SK-N-SH treated with all-trans-retinoic acid at 6 μM for 48 hours (cell line): ENCODE measurements around the gene TNFRSF9.
"Not testable (repeated sequence)": the region's sequence is repeated elsewhere in the genome, so short reads cannot be mapped to it uniquely, and the experiment has no call there.

ENCODE experiments used
- ATAC-seq: fragments of 200-7000 bp; cut with Tn5 transposase; 3 replicates; pipeline ENCODE4 v1.9.1; 2020; ENCODE audit warnings: mild to moderate bottlenecking, moderate library complexity
- ARNTL ChIP-seq: fragments of 450-650 bp; formaldehyde crosslinking; IDR thresholded peaks from 2 replicates; pipeline ENCODE4 v1.5.0; 2020; ENCODE audit warnings: low read depth, mild to moderate bottlenecking, moderate library complexity, borderline replicate concordance
- BACH2 ChIP-seq: fragments of 250-450 bp; sonication (Bioruptor Pico); IDR thresholded peaks from 2 replicates; pipeline ENCODE4 v1.9.0; 2021; ENCODE audit warnings: mild to moderate bottlenecking, borderline replicate concordance
- CSDC2 ChIP-seq: fragments of 250-450 bp; sonication (Bioruptor Pico); IDR thresholded peaks from 2 replicates; pipeline ENCODE4 v1.5.0; 2020; ENCODE audit warnings: mild to moderate bottlenecking, moderate library complexity
- ESRRG ChIP-seq: fragments of 250-450 bp; sonication (Bioruptor Pico); IDR thresholded peaks from 2 replicates; pipeline ENCODE4 v1.6.1; 2021; ENCODE audit warnings: mild to moderate bottlenecking
- ISL1 ChIP-seq: fragments of 250-450 bp; sonication (Bioruptor Pico); IDR thresholded peaks from 2 replicates; pipeline ENCODE4 v2.1.2; 2022; ENCODE audit warnings: mild to moderate bottlenecking, moderate library complexity
- OSR1 ChIP-seq: fragments of 250-450 bp; sonication (Bioruptor Pico); IDR thresholded peaks from 2 replicates; pipeline ENCODE4 v1.8.0; 2022; ENCODE audit warnings: moderate library complexity, mild to moderate bottlenecking, inconsistent platforms
- RARB ChIP-seq: fragments of 250-450 bp; sonication (Bioruptor Pico); IDR thresholded peaks from 2 replicates; pipeline ENCODE4 v1.8.0; 2021; ENCODE audit warnings: mild to moderate bottlenecking, moderate library complexity
- SNAI2 ChIP-seq: fragments of 250-450 bp; sonication (Bioruptor Pico); IDR thresholded peaks from 2 replicates; pipeline ENCODE4 v1.5.0; 2020; ENCODE audit warnings: mild to moderate bottlenecking, moderate library complexity
- TCF4 ChIP-seq: fragments of 250-450 bp; sonication (Bioruptor Pico); IDR thresholded peaks from 2 replicates; pipeline ENCODE4 v1.8.0; 2021; ENCODE audit warnings: mild to moderate bottlenecking, moderate library complexity, borderline replicate concordance
- TOX ChIP-seq: fragments of 250-450 bp; sonication (Bioruptor Pico); IDR thresholded peaks from 2 replicates; pipeline ENCODE4 v1.8.0; 2021; ENCODE audit warnings: mild to moderate bottlenecking, moderate library complexity, borderline replicate concordance
- ZC3H10 ChIP-seq: fragments of 250-450 bp; sonication (Bioruptor Pico); IDR thresholded peaks from 2 replicates; pipeline ENCODE4 v1.5.1; 2021; ENCODE audit warnings: mild to moderate bottlenecking, moderate library complexity
- ZFP3 ChIP-seq: fragments of 250-450 bp; sonication (Bioruptor Pico); IDR thresholded peaks from 2 replicates; pipeline ENCODE4 v1.5.0; 2020; ENCODE audit warnings: mild to moderate bottlenecking, moderate library complexity
- ZFP30 ChIP-seq: fragments of 450-650 bp; formaldehyde crosslinking; IDR thresholded peaks from 2 replicates; pipeline ENCODE4 v1.5.0; 2022; ENCODE audit warnings: mild to moderate bottlenecking, moderate library complexity
- ZNF565 ChIP-seq: fragments of 450-650 bp; formaldehyde crosslinking; conservative IDR thresholded peaks from 2 replicates; pipeline ENCODE4 v1.5.0; 2020; ENCODE audit warnings: low read depth, mild to moderate bottlenecking, moderate library complexity
- ZNF8 ChIP-seq: fragments of 450-650 bp; formaldehyde crosslinking; IDR thresholded peaks from 2 replicates; pipeline ENCODE4 v1.5.0; 2020; ENCODE audit warnings: mild to moderate bottlenecking, moderate library complexity
- TF ChIP-seq, protein P1 (sequence below): fragments of 250-450 bp; sonication (Bioruptor Pico); IDR thresholded peaks from 2 replicates; pipeline ENCODE4 v1.5.1; 2021; ENCODE audit warnings: mild to moderate bottlenecking, moderate library complexity
- TF ChIP-seq, protein P2 (sequence below): fragments of 250-450 bp; sonication (Bioruptor Pico); IDR thresholded peaks from 2 replicates; pipeline ENCODE4 v1.5.0; 2020; ENCODE audit warnings: mild to moderate bottlenecking, moderate library complexity
- TF ChIP-seq, protein P3 (sequence below): fragments of 250-450 bp; sonication (Bioruptor Pico); IDR thresholded peaks from 2 replicates; pipeline ENCODE4 v1.8.0; 2021; ENCODE audit warnings: low read depth, mild to moderate bottlenecking, moderate library complexity, borderline replicate concordance
- TF ChIP-seq, protein P4 (sequence below): fragments of 250-450 bp; sonication (Bioruptor Pico); IDR thresholded peaks from 2 replicates; pipeline ENCODE4 v1.8.0; 2020; ENCODE audit warnings: mild to moderate bottlenecking, moderate library complexity, borderline replicate concordance
- TF ChIP-seq, protein P5 (sequence below): fragments of 250-450 bp; sonication (Bioruptor Pico); IDR thresholded peaks from 2 replicates; pipeline ENCODE4 v1.5.1; 2020; ENCODE audit warnings: low read depth, mild to moderate bottlenecking, moderate library complexity

Gene TNFRSF9

DNA sequence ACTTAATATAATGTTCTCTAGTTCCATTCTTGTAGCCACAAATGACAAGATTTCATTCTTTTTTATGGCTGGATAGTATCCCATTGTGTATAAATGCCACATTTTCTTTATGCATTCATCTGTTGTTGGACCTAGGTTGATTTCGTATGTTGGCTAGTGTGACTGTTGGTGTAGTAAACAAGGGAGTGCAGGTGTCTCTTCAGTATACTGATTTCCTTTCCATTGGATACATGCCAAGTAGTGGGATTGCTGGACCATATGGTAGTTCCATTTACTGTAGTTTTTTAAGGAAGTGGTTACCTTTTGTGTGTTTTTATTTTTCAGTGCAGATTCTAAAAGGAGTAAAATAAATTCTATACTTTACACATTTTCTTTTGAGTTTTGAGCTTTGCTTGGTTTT is 26.6 kb upstream of the TNFRSF9 start:
- TF ChIP-seq, protein P1, sequence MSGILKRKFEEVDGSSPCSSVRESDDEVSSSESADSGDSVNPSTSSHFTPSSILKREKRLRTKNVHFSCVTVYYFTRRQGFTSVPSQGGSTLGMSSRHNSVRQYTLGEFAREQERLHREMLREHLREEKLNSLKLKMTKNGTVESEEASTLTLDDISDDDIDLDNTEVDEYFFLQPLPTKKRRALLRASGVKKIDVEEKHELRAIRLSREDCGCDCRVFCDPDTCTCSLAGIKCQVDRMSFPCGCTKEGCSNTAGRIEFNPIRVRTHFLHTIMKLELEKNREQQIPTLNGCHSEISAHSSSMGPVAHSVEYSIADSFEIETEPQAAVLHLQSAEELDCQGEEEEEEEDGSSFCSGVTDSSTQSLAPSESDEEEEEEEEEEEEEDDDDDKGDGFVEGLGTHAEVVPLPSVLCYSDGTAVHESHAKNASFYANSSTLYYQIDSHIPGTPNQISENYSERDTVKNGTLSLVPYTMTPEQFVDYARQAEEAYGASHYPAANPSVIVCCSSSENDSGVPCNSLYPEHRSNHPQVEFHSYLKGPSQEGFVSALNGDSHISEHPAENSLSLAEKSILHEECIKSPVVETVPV, result no peak
- TF ChIP-seq ZNF565 (CRISPR knock-in tag) (no peak), TCF4 (CRISPR knock-in tag) (no peak), BACH2 (CRISPR knock-in tag) (no peak), ARNTL (CRISPR knock-in tag) (no peak), ZC3H10 (CRISPR knock-in tag) (no peak), ZNF8 (CRISPR knock-in tag) (no peak), CSDC2 (no peak), SNAI2 (no peak), RARB (no peak), OSR1 (CRISPR knock-in tag) (no peak), ISL1 (CRISPR knock-in tag) (no peak), TOX (CRISPR knock-in tag) (no peak), ZFP3 (no peak), ESRRG (CRISPR knock-in tag) (no peak)
- TF ChIP-seq, protein P2, sequence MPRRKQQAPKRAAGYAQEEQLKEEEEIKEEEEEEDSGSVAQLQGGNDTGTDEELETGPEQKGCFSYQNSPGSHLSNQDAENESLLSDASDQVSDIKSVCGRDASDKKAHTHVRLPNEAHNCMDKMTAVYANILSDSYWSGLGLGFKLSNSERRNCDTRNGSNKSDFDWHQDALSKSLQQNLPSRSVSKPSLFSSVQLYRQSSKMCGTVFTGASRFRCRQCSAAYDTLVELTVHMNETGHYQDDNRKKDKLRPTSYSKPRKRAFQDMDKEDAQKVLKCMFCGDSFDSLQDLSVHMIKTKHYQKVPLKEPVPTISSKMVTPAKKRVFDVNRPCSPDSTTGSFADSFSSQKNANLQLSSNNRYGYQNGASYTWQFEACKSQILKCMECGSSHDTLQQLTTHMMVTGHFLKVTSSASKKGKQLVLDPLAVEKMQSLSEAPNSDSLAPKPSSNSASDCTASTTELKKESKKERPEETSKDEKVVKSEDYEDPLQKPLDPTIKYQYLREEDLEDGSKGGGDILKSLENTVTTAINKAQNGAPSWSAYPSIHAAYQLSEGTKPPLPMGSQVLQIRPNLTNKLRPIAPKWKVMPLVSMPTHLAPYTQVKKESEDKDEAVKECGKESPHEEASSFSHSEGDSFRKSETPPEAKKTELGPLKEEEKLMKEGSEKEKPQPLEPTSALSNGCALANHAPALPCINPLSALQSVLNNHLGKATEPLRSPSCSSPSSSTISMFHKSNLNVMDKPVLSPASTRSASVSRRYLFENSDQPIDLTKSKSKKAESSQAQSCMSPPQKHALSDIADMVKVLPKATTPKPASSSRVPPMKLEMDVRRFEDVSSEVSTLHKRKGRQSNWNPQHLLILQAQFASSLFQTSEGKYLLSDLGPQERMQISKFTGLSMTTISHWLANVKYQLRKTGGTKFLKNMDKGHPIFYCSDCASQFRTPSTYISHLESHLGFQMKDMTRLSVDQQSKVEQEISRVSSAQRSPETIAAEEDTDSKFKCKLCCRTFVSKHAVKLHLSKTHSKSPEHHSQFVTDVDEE (CRISPR knock-in tag), result no peak
- TF ChIP-seq, protein P3, sequence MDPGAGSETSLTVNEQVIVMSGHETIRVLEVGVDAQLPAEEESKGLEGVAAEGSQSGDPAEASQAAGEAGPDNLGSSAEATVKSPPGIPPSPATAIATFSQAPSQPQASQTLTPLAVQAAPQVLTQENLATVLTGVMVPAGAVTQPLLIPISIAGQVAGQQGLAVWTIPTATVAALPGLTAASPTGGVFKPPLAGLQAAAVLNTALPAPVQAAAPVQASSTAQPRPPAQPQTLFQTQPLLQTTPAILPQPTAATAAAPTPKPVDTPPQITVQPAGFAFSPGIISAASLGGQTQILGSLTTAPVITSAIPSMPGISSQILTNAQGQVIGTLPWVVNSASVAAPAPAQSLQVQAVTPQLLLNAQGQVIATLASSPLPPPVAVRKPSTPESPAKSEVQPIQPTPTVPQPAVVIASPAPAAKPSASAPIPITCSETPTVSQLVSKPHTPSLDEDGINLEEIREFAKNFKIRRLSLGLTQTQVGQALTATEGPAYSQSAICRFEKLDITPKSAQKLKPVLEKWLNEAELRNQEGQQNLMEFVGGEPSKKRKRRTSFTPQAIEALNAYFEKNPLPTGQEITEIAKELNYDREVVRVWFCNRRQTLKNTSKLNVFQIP (CRISPR knock-in tag), result no peak
- TF ChIP-seq, protein P4, sequence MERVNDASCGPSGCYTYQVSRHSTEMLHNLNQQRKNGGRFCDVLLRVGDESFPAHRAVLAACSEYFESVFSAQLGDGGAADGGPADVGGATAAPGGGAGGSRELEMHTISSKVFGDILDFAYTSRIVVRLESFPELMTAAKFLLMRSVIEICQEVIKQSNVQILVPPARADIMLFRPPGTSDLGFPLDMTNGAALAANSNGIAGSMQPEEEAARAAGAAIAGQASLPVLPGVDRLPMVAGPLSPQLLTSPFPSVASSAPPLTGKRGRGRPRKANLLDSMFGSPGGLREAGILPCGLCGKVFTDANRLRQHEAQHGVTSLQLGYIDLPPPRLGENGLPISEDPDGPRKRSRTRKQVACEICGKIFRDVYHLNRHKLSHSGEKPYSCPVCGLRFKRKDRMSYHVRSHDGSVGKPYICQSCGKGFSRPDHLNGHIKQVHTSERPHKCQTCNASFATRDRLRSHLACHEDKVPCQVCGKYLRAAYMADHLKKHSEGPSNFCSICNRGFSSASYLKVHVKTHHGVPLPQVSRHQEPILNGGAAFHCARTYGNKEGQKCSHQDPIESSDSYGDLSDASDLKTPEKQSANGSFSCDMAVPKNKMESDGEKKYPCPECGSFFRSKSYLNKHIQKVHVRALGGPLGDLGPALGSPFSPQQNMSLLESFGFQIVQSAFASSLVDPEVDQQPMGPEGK (CRISPR knock-in tag), result no peak
- TF ChIP-seq, protein P5, sequence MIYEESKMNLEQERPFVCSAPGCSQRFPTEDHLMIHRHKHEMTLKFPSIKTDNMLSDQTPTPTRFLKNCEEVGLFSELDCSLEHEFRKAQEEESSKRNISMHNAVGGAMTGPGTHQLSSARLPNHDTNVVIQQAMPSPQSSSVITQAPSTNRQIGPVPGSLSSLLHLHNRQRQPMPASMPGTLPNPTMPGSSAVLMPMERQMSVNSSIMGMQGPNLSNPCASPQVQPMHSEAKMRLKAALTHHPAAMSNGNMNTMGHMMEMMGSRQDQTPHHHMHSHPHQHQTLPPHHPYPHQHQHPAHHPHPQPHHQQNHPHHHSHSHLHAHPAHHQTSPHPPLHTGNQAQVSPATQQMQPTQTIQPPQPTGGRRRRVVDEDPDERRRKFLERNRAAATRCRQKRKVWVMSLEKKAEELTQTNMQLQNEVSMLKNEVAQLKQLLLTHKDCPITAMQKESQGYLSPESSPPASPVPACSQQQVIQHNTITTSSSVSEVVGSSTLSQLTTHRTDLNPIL, result no peak
- no peak for ATAC-seq

DNA sequence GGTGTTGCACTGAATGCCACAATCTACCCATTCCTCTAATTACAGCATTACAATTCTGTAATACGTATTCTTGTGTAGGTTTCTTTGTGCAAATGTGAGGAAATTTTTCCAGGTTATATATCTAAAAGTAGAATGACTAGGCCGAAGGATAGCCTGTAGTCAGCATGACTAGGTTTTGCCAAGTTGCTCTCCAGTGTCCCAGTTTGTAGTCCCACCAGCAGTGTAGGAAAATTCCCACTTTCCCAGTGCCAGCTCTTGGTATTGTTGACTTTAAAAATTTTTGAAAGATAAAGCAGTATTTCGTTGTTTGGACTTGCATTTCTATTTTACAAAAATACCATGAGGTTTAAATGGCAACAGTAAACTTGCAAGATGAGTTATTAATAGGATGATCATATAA is 23.8 kb upstream of the TNFRSF9 start:
- TF ChIP-seq ZFP30 (no peak), OSR1 (CRISPR knock-in tag) (no peak)
- no peak for ATAC-seq

DNA sequence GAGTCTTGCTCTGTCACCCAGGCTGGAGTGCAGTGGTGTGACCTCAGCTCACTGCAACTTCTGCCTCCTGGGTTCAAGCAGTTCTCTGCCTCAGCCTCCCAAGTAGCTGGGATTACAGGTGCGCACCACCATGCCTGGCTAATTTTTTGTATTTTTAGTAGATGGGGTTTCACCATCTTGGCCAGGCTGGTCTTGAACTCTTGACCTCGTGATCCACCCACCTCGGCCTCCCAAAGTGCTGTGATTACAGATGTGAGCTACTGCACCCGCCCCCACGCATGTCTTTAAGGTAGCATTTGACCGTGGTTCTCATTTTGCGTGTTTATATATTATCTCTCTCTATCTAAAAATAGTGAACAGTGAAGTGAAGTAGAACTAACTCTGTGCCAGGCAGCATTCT is 23.2 kb upstream of the TNFRSF9 start:
- ATAC-seq, result not testable (repeated sequence)

DNA sequence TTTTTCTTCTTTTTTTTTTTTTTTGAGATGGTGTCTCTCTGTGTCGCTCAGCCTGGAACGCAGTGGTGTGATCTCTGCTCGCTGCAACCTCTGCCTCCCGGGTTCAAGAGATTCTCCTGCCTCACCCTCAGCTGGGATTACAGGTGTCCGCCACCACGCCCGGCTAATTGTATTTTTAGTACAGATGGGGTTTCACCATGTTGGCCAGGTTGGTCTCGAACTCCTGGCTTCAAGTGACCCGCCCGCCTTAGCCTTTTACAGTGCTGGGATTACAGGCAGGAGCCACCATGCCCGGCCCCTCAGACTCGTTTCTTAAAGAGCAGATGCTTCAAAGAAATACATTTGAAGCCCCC is 22.7 kb upstream of the TNFRSF9 start:
- not testable (repeated sequence) for ATAC-seq
